B cell (primary cell): ENCODE measurements around the gene CYBB. TPM values are rescaled to one million over a fixed set of nuclear protein-coding genes. Genes with fewer than 3 reads are reported as not detected.

Experiments used
- ATAC-seq: fragments of 200-7000 bp; cut with Tn5 transposase; one replicate; pipeline ENCODE4 v1.10.0; 2021; ENCODE audit warnings: low read depth, mild to moderate bottlenecking, moderate number of reproducible peaks, moderate library complexity
- CTCF ChIA-PET: fragments of 350-600 bp; sonication (Branson Sonifier 250); formaldehyde crosslinking; loops from one replicate; lab custom pipeline; 2021; ENCODE audit warnings: antibody characterized with exemption, inconsistent platforms; lab: Charles Lee
- POLR2A ChIA-PET: fragments of 350-600 bp; sonication (Branson Sonifier 250); formaldehyde crosslinking; loops from one replicate; lab custom pipeline; 2021; ENCODE audit warnings: antibody characterized with exemption; lab: Charles Lee
- DNase-seq: peaks from one replicate; pipeline ENCODE4 v3.0.0; 2013
- H2AFZ ChIP-seq: 2 replicates; pipeline ENCODE4 v1.6.1; 2012; ENCODE audit warnings: mild to moderate bottlenecking, low read depth, low read length; ENCODE audit not compliant: insufficient read depth, poor library complexity, severe bottlenecking
- H3K27ac ChIP-seq, 2 donors: 1 replicate in 1 of 2; 2 replicates in 1 of 2; pipeline ENCODE4 v1.5.1; 2012 to 2013; ENCODE audit warnings: low read length in 2 of 2, mild to moderate bottlenecking in 2 of 2, moderate library complexity in 1 of 2
- H3K27me3 ChIP-seq, 4 experiments: fragments of 200-600 bp in 1 of 4; sonication (generic) in 1 of 4; replicated peaks in 1 of 4; 1 replicate in 2 of 4; 2 replicates in 2 of 4; pipeline versions ENCODE4 v1.6.1 to v1.7.0; 2013 to 2016; ENCODE audit warnings: low read length in 3 of 4, mild to moderate bottlenecking in 2 of 4, mixed read lengths in 1 of 4, moderate library complexity in 1 of 4; ENCODE audit not compliant: insufficient read depth in 4 of 4, control insufficient read depth in 3 of 4; ENCODE audit errors: control extremely low read depth in 1 of 4
- H3K36me3 ChIP-seq, 2 experiments: replicated peaks in 1 of 2; 1 replicate in 1 of 2; 2 replicates in 1 of 2; pipeline versions ENCODE4 v1.6.1 to v1.7.1; 2013; ENCODE audit warnings: low read length in 1 of 2; ENCODE audit not compliant: insufficient read depth in 2 of 2, control insufficient read depth in 1 of 2; ENCODE audit errors: control extremely low read depth in 1 of 2, extremely low read depth in 1 of 2
- H3K4me1 ChIP-seq, 2 donors: fragments of 200-600 bp in 1 of 2; sonication (generic) in 1 of 2; 1 replicate in 1 of 2; 2 replicates in 1 of 2; pipeline versions ENCODE4 v1.5.1 to v1.6.1; 2013 to 2017; ENCODE audit warnings: low read length in 2 of 2; ENCODE audit not compliant: control insufficient read depth in 2 of 2, insufficient read depth in 2 of 2
- H3K4me2 ChIP-seq: replicated peaks from 2 replicates; pipeline ENCODE3; 2012; ENCODE audit warnings: mild to moderate bottlenecking, low read depth, low read length; ENCODE audit not compliant: poor library complexity, severe bottlenecking
- H3K4me3 ChIP-seq, 5 experiments: fragments of 200-600 bp in 1 of 5; sonication (generic) in 1 of 5; 1 replicate in 3 of 5; 2 replicates in 2 of 5; pipeline versions ENCODE4 v1.5.1 to v1.7.0; 2011 to 2016; ENCODE audit warnings: low read length in 4 of 5, mild to moderate bottlenecking in 4 of 5, low read depth in 2 of 5, control low read depth in 1 of 5, moderate library complexity in 1 of 5; ENCODE audit not compliant: insufficient read depth in 1 of 5; ENCODE audit errors: control extremely low read depth in 1 of 5, extremely low read depth in 1 of 5
- H3K79me2 ChIP-seq: fragments of 200-600 bp; sonication (generic); one replicate; pipeline ENCODE4 v1.6.0; 2016; ENCODE audit warnings: low read length; ENCODE audit not compliant: control insufficient read depth, insufficient read depth
- H3K9ac ChIP-seq: fragments of 200-600 bp; sonication (generic); 2 replicates; pipeline ENCODE4 v1.6.1; 2017; ENCODE audit warnings: mild to moderate bottlenecking, low read length, moderate library complexity
- H3K9me3 ChIP-seq, 3 donors: one replicate each; pipeline versions ENCODE4 v1.6.1 to v1.7.1; 2013; ENCODE audit warnings: low read length in 2 of 3; ENCODE audit not compliant: control insufficient read depth in 2 of 3, insufficient read depth in 1 of 3; ENCODE audit errors: control extremely low read depth in 1 of 3
- H4K20me1 ChIP-seq: 2 replicates; pipeline ENCODE4 v1.6.0; 2012; ENCODE audit warnings: mild to moderate bottlenecking, low read length; ENCODE audit not compliant: insufficient read depth, control insufficient read depth, poor library complexity, severe bottlenecking
- H3K27ac Mint-ChIP-seq: one replicate; pipeline ENCODE4 v1.8.0; 2021; ENCODE audit warnings: mixed read lengths
- H3K27me3 Mint-ChIP-seq: one replicate; pipeline ENCODE4 v1.8.0; 2021; ENCODE audit warnings: mixed read lengths
- H3K4me1 Mint-ChIP-seq: one replicate; pipeline ENCODE4 v1.8.0; 2021; ENCODE audit warnings: mixed read lengths
- H3K4me3 Mint-ChIP-seq: one replicate; pipeline ENCODE4 v1.8.0; 2021; ENCODE audit warnings: mixed read lengths
- H3K9me3 Mint-ChIP-seq: one replicate; pipeline ENCODE4 v1.8.0; 2022; ENCODE audit warnings: mixed read lengths; ENCODE audit not compliant: insufficient read depth
- EZH2 ChIP-seq: IDR thresholded peaks from 2 replicates; pipeline ENCODE4 v1.6.1; 2012; ENCODE audit warnings: borderline replicate concordance, low read depth, mild to moderate bottlenecking, moderate library complexity, low read length; ENCODE audit not compliant: insufficient read depth, poor library complexity, severe bottlenecking
- WGBS: methylation state at CpG from one replicate; pipeline ENCODE4 v1.1.5; 2013; ENCODE audit warnings: missing lambda C conversion rate; ENCODE audit not compliant: insufficient coverage; 5-methylcytosine and 5-hydroxymethylcytosine counted together
- intact Hi-C: fragments of 100-400 bp; cut with micrococcal nuclease; formaldehyde crosslinking; loops from one replicate; pipeline ENCODE4 v1.10.0; 2022
- polyA plus RNA-seq: library from polyadenylated mRNA; depleted of rRNA; stranded (reverse); fragments of >200 nt; gene quantifications from 2 replicates; pipeline ENCODE4 v1.2.3, GENCODE V29; 2012
- total RNA-seq, 2 donors: library from RNA; stranded (reverse); fragments of 120-200 nt in 1 of 2; gene quantifications; 1 replicate in 1 of 2; 2 replicates in 1 of 2; pipeline versions ENCODE4 v1.2.3 to v1.2.4, GENCODE V29; 2013 to 2022
- TF ChIP-seq, protein P1 (sequence below): fragments of 200-600 bp; IDR thresholded peaks from one replicate; pipeline ENCODE4 v1.8.0; 2022; ENCODE audit warnings: antibody characterized with exemption, mild to moderate bottlenecking

CYBB gene
- total and polyA plus RNA-seq, 2 donors (not counting 1 experiment from before 2014, with no cell fraction given) = 72.1 to 132 TPM

DNA sequence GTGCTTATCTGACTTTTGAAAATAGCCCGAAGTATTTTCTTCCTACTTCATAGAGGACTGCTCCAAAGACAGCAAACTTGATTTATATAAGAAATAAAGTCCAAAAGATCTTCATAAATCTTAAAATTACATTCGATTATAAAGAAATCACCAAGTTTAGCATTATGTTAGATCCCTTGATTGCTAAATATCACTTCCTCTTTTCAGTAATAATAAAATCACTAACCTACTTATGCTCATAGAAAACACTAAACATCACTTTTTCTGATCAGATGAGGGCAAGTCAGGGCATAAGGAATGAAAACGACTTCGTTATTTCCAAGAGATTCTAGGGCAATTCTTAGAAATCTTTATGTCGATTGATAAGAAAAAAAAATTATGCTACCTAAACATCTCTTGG lies 35.5 kb downstream of the CYBB start:
- peaks cover 79% of the 10 kb centered on the region for H3K4me1 Mint-ChIP-seq
- H3K4me3 Mint-ChIP-seq = peak overlapping the region; percentile 2
- Histone ChIP-seq H3K4me3 (no peak overlapping the region), H3K27me3 (no peaks in the 10 kb centered on the region), H3K9me3 (no peaks in the 10 kb centered on the region), H3K36me3 (peaks cover under 1 to 13% of the 10 kb centered on the region in 2 experiments), H3K9ac (no peak overlapping the region), H4K20me1 (no peaks in the 10 kb centered on the region), H3K27ac (peak overlapping the region; percentile 89 to 90), H3K79me2 (no peaks in the 10 kb centered on the region), H3K4me1 (peaks cover 66 to 78% of the 10 kb centered on the region in 2 donors), H3K4me2 (peak overlapping the region; percentile 19), H2AFZ (no peak overlapping the region)
- CTCF ChIA-PET = interaction anchor here (0.6 to 2.2 kb wide), 6 partner anchors 9 to 70 kb away, joined by 3 to 14 read pairs (median 6); no protein-coding TSS in a partner anchor
- peak overlapping the region; percentile 46 for H3K27ac Mint-ChIP-seq
- ATAC-seq (no peak), DNase-seq (peak; percentile 29)
- POLR2A ChIA-PET = no interaction called here
- intact Hi-C loops = no loop called here
- no peaks in the 10 kb centered on the region for H3K9me3 Mint-ChIP-seq
- no CpG with 5 or more reads among the region's 5 CpGs for WGBS
- TF ChIP-seq EZH2 = no peak
- TF ChIP-seq, protein P1, sequence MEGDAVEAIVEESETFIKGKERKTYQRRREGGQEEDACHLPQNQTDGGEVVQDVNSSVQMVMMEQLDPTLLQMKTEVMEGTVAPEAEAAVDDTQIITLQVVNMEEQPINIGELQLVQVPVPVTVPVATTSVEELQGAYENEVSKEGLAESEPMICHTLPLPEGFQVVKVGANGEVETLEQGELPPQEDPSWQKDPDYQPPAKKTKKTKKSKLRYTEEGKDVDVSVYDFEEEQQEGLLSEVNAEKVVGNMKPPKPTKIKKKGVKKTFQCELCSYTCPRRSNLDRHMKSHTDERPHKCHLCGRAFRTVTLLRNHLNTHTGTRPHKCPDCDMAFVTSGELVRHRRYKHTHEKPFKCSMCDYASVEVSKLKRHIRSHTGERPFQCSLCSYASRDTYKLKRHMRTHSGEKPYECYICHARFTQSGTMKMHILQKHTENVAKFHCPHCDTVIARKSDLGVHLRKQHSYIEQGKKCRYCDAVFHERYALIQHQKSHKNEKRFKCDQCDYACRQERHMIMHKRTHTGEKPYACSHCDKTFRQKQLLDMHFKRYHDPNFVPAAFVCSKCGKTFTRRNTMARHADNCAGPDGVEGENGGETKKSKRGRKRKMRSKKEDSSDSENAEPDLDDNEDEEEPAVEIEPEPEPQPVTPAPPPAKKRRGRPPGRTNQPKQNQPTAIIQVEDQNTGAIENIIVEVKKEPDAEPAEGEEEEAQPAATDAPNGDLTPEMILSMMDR = no peak
- H3K27me3 Mint-ChIP-seq = no peaks in the 10 kb centered on the region

DNA sequence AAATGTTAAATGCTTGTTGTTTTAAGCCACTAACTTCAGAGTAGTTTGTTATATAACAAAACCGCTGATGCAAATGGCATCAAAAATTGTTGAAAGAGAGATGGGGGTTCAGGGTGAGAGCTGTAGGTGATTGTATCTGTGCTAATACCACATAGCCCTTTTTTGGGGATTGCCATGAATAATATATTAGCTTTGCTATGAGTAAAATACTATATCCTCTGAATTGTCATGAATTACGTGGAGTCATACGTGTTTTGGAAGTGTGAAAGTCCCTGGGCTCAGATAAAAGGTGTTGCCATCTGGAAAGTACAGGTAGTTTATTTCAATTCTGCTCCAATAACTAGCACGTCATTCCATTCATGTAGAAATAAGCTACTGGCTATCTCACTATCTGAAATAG lies 36.9 kb downstream of the CYBB start:
- TF ChIP-seq, protein P1 = no peak
- no peak for TF ChIP-seq EZH2
- H3K9me3 Mint-ChIP-seq = no peaks in the 10 kb centered on the region
- POLR2A ChIA-PET = interaction anchor here (0.7 to 3.4 kb wide), 5 partner anchors 8 to 71 kb away, joined by 3 to 16 read pairs (median 6); no protein-coding TSS in a partner anchor
- no peaks in the 10 kb centered on the region for H3K27me3 ChIP-seq
- H3K36me3 ChIP-seq = no peaks in the 10 kb centered on the region
- peak overlapping the region; percentile 89 to 90 for H3K27ac ChIP-seq
- no peaks in the 10 kb centered on the region for H3K9me3 ChIP-seq
- CTCF ChIA-PET = interaction anchor here (1.0 to 5.4 kb wide), 4 partner anchors 9 to 72 kb away, joined by 3 to 50 read pairs (median 4); no protein-coding TSS in a partner anchor
- H3K4me3 ChIP-seq = peak overlapping the region in 1 of 5 experiments; percentile 53
- no peaks in the 10 kb centered on the region for H3K27me3 Mint-ChIP-seq
- H3K4me2 ChIP-seq = peak overlapping the region; percentile 56
- H3K9ac ChIP-seq = peak overlapping the region; percentile 46
- peak overlapping the region; percentile 84 for H3K4me3 Mint-ChIP-seq
- DNase-seq (no peak), ATAC-seq (peak; percentile 8)
- no peaks in the 10 kb centered on the region for H3K79me2 ChIP-seq
- peaks cover 78% of the 10 kb centered on the region for H3K4me1 Mint-ChIP-seq
- H3K27ac Mint-ChIP-seq = peak overlapping the region; percentile 94
- intact Hi-C loops = no loop called here
- no peak overlapping the region for H2AFZ ChIP-seq
- no CpG with 5 or more reads among the region's 4 CpGs for WGBS
- H4K20me1 ChIP-seq = no peaks in the 10 kb centered on the region
- peaks cover 64 to 71% of the 10 kb centered on the region in 2 donors for H3K4me1 ChIP-seq
